ENCODE results near the gene HNRNPK.

DNA sequence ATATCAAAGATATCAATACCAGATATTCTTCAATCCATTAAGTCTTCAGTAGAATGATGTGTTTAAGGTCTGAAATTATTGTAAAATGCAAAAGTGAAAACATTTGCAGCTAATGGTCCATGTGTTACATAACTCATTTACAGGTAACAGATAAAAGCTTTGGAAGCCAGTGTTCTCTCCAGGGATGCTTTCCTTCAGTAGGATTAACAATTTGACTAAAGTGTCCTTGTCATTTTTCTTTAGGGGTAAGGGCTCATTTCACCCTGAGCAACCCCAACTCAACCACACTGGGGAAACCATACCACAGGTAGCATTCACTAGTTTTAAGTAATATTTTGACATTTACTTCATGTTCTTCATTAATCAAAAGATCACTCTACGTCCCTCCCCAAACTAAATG, 12.9 kb downstream of the HNRNPK start:
- TF ChIP-seq, protein P1, sequence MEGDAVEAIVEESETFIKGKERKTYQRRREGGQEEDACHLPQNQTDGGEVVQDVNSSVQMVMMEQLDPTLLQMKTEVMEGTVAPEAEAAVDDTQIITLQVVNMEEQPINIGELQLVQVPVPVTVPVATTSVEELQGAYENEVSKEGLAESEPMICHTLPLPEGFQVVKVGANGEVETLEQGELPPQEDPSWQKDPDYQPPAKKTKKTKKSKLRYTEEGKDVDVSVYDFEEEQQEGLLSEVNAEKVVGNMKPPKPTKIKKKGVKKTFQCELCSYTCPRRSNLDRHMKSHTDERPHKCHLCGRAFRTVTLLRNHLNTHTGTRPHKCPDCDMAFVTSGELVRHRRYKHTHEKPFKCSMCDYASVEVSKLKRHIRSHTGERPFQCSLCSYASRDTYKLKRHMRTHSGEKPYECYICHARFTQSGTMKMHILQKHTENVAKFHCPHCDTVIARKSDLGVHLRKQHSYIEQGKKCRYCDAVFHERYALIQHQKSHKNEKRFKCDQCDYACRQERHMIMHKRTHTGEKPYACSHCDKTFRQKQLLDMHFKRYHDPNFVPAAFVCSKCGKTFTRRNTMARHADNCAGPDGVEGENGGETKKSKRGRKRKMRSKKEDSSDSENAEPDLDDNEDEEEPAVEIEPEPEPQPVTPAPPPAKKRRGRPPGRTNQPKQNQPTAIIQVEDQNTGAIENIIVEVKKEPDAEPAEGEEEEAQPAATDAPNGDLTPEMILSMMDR (CRISPR knock-in tag; IDR thresholded peaks at IDR 0.05), result no peak
- no peak for TF ChIP-seq ZNF644 (CRISPR knock-in tag; IDR thresholded peaks at IDR 0.05; ENCODE audit: low read depth)
- no peak; a peak in 1 of 4 replicates for TF ChIP-seq POLR2A (IDR thresholded peaks at IDR 0.05; ENCODE audit: insufficient read depth in 1 of 2, low read depth in 2 of 2, low read length in 2 of 2)
- no peak for TF ChIP-seq NONO (IDR thresholded peaks at IDR 0.05)
- no peak for TF ChIP-seq NONO (CRISPR knock-in tag; conservative IDR thresholded peaks at IDR 0.05)
- TF ChIP-seq, protein P2, sequence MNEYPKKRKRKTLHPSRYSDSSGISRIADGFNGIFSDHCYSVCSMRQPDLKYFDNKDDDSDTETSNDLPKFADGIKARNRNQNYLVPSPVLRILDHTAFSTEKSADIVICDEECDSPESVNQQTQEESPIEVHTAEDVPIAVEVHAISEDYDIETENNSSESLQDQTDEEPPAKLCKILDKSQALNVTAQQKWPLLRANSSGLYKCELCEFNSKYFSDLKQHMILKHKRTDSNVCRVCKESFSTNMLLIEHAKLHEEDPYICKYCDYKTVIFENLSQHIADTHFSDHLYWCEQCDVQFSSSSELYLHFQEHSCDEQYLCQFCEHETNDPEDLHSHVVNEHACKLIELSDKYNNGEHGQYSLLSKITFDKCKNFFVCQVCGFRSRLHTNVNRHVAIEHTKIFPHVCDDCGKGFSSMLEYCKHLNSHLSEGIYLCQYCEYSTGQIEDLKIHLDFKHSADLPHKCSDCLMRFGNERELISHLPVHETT (CRISPR knock-in tag; conservative IDR thresholded peaks at IDR 0.05), result no peak
- TF ChIP-seq EZH2 (conservative IDR thresholded peaks at IDR 0.05; ENCODE audit: low read depth, low read length), result no peak
- TF ChIP-seq BCL6 (CRISPR knock-in tag; IDR thresholded peaks at IDR 0.05), result no peak
- TF ChIP-seq ZNF607 (CRISPR knock-in tag; IDR thresholded peaks at IDR 0.05; ENCODE audit: borderline replicate concordance), result no peak
- no peak for TF ChIP-seq ZNF12 (CRISPR knock-in tag; IDR thresholded peaks at IDR 0.05)
- TF ChIP-seq MXD4 (CRISPR knock-in tag; IDR thresholded peaks at IDR 0.05), result no peak
- TF ChIP-seq ZNF841 (CRISPR knock-in tag; IDR thresholded peaks at IDR 0.05; ENCODE audit: borderline replicate concordance), result no peak
- no peak for TF ChIP-seq ZNF737 (CRISPR knock-in tag; IDR thresholded peaks at IDR 0.05; ENCODE audit: borderline replicate concordance)

Measured in HepG2 (cell line).